ENCODE results near the gene SERPINA5.
"Not testable (repeated sequence)": the region's sequence is repeated elsewhere in the genome, so short reads cannot be mapped to it uniquely, and the experiment has no call there.

Gene SERPINA5

GRCh38 chr14:94602722-94603121 is 21.5 kb downstream of the SERPINA5 start:
- DNase-seq, result no peak

DNA sequence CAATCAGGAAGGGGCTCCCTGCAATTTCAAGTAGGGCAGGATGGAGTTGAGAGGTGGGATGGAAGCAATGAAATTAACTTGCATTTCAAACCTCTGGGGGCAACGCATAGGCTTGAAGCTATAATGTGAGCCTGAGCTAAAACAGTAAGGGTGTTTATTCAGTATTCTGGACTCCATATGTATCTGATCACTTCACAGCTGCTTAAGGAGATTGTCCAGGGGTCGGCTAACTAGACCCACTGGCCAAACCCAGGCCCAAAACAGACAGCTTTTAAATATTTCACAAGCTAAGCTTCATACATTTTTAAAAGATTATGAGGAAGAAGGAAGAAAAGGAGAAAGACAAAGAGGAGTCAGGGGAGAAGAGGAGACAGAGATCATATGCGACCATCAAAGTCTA is 24.1 kb downstream of the SERPINA5 start:
- DNase-seq, result no peak

DNA sequence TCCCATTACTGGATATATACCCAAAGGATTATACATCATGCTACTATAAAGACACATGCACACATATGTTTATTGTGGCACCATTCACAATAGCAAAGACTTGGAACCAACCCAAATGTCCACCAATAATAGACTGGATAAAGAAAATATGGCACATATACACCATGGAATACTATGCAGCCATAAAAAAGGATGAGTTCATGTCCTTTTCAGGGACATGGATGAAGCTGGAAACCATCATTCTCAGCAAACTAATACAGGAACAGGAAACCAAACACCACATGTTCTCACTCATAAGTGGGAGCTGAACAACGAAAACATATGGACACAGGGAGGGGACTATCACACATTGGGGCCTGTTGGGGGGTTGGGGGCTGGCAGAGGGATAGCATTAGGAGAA is 27.7 kb downstream of the SERPINA5 start:
- DNase-seq, result not testable (repeated sequence)

- DNase-seq, result no peak
Measured at GRCh38 chr14:94611179-94611578, 30.0 kb downstream of the SERPINA5 start.

- no peak for DNase-seq
Measured at GRCh38 chr14:94612174-94612573, 30.9 kb downstream of the SERPINA5 start, which contains the start of gene SERPINA3. Gene SERPINA3 (plus strand): TSS chr14:94612391. CDS start chr14:94614442, 2,051 bp downstream.

DNA sequence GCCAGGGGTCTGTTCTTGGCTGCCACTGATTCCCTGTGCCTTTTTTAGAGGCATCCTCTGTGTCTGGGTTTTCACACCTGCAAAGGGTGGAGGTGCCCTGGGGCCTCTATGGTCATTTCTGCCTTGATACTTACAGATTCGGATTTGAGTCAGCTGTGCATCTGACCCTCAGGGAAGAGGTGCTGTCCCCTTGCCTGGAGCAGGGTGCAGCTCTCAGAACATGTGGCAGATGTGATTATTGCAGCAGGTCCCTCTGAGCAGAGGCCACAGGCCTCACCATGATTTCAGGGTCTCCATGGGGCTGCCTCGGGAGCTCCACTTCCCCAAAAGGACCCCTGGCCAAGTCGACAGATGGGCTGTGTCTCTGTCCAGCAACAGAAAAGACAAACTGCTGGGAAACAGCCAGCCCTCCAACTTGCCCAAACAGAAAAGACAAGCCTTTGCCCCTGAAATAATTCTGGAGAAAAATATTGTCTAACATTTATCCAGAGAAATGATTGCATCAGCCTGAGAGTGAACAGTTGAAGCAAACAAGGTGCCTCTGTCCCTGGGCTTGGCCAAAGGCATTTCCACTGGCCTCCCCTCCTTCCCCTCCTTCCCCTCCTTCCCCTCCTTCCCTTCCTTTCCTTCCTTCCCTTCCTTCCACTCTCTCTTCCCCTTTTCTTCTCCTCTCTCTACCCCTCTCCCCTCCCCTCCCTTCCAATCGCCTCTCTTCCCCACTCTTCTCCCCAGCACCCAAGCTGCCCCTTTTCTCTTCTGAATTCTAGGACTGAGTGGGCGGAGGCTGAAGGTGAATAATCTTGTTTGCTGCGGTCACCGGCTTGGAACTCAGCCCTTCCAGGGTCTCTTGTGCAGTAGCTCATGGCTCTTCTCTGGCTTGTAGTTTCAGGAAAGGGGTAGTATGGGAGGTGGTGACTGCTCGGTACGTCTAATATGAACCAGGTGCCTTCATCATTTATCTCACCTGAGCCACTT is 31.6 kb downstream of the SERPINA5 start:
- DNase-seq, result peak in 1 of 2 experiments; percentile 14

DNA sequence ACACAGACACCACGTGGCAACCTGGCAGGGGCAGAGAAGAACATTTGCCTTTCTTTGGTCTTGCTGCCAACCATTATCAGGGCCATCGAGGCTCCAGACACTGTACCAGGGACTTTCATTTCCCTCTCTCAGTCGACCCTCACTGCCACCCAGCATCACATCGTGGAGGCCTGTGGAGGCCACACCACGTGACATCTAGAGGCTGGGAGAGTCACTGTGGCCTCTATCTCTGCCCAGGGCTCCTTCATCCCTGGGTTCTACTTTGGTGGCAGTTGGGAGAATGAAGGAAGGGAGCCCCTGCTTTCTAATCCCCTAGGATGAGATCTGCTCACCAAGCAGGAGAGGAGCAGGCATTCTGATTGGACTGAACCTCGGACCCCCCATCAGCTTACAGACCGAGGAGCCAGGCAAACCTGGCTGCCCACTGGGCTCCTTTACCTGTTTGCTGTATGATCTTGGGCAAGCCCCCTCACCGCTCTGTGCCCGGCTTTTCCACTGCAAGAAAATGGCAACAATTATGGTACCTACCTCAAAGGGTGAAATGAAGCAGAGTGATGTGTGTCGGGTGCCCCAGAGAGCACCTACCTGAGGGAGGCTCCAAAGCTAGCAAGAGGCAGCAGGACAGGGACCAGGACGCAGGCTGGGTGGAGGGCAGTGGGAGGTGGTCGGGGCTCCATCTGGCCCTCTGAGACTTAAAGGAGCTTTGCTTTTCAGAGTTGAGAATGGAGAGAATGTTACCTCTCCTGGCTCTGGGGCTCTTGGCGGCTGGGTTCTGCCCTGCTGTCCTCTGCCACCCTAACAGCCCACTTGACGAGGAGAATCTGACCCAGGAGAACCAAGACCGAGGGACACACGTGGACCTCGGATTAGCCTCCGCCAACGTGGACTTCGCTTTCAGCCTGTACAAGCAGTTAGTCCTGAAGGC is 32.8 kb downstream of the SERPINA5 start:
- no peak for DNase-seq

GRCh38 chr14:94614802-94615201 is 33.6 kb downstream of the SERPINA5 start:
- no peak for DNase-seq

GRCh38 chr14:94615254-94615653 is 34.0 kb downstream of the SERPINA5 start:
- no peak for DNase-seq

- DNase-seq, result no peak
Measured at GRCh38 chr14:94615823-94616570, 34.8 kb downstream of the SERPINA5 start.

- no peak for DNase-seq
Measured at GRCh38 chr14:94617366-94617941, 36.2 kb downstream of the SERPINA5 start.

DNA sequence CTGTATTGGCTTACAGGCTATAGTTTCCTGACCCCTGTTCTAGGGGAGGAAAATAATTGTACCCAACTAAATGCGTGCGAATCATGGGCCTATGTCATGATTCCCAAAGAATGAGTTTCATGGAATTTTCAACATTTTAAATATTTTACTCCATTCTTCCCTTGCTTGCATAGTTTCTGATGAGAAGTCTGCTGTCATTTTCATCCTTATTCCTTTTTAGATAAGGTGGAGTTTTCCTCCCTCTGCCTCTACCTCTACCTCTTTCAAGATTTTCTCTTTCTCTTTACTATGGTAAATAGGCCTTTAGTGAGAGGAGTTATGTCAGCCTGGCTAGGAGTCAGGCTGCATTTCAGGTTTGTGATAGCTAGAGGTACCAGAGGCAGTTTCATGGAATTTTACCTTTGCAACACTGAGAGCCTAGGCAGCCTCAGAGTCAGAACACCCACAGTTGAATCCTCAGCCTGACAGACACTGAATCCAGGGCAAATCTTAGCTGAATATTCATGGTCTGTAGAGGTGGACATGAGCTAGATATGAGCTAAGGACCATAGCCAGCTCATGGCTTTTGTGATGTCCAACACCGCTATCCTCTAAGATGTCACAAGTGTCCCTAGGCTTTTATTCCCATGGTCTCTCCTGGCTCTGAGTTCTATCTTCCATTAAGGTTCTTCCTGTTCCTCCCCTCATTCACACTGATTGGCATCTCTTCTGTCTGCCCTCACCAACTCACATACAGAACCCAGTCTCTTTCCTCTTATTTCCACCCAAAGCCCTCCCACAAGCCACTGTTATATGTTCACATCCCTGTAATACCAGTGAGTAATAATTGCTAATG is 37.0 kb downstream of the SERPINA5 start:
- no peak for DNase-seq

DNA sequence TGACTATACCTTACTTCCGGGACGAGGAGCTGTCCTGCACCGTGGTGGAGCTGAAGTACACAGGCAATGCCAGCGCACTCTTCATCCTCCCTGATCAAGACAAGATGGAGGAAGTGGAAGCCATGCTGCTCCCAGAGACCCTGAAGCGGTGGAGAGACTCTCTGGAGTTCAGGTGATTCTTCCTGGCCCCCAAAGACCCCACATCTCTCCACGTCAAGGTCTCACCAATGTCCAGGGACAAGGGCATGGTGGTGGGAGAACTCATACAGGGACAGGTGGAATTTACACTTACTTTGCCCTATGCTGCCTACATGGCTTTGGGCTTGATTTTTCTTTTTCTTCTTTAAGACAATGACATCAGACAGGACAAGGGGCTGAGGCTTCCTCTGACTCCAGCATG is 38.1 kb downstream of the SERPINA5 start:
- no peak for DNase-seq

GRCh38 chr14:94620597-94620996 is 39.4 kb downstream of the SERPINA5 start:
- no peak for DNase-seq

DNA sequence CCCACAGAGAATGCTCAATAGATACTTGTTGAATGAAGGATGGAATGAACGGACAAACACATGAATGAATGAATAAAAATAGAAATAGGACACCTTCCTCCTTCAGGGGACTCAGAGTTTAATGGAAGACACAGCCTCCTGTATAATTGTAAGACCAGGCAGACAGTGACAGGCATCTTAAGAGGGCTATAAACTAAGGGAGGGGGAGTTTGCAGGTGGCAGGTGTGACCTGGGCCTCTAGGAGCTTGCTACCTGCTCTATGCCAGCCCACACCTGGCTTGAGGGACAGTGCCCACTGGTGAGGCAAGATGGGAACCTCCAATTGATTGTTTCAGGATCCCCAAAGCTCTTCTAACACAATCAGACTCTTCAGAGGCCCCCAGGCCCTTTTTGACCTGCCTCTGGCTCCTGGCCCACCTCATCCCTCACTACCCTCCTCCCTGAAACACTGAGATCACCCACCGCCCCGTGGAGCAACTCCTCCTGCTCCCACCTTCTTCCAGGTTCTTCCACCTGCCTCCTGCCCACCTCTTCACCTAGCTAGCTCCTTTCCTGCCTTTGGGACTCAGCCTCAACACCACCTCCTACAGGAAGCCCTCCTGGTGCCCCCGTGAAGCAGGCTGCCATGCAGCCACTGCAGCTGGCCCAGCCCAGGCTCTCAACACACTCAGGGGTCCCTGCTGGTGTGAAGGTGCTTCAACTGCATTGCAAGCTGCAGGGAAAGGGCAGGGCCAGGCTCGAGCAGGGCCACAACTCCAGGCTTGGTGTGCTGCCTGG is 40.3 kb downstream of the SERPINA5 start:
- no peak for DNase-seq

DNA sequence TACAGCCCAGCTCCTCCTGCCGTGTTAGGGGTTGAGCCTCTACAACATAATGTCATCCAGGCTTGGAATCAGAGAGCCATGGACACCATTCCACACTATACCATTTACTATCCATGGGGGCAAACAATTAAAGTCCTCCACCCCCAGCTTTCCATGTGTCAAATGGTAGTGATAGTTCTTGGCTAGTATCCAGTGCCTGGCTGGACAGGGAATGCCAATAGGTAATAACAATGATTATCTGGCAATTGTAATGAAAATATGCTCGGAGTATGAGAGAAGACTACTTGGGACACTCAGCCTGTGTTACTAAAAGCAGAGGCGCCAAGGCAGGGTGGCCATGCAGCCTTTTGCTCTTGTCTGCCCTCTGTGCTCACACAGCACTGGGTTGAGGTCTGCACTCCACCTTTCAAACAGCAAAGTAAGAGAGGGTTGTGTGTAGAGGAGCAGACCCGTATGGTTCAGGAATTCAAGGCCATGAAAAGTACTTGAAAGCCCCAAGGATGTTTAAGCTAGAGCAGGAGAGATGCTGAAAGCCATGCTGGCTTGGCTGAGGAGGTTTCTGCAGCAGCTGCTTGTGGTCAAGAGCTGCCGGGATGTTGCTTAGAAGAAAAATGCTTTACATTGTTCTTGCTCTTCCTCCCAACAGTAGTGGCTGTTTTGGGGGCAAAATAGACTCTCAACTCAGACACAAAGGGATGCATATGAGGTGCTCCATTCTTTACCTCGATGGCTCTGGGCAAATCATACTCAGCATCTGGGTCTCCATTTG is 41.6 kb downstream of the SERPINA5 start:
- DNase-seq, result no peak

GRCh38 chr14:94623422-94623809 is 42.2 kb downstream of the SERPINA5 start:
- DNase-seq, result no peak

- DNase-seq, result no peak
Measured at GRCh38 chr14:94623856-94624499, 42.8 kb downstream of the SERPINA5 start.

Measured in NCI-H524 (cell line).